Muscle of back (tissue), 11 donors: ENCODE results near the gene DNM3. TPM values are rescaled to one million over a fixed set of nuclear protein-coding genes. Genes with fewer than 3 reads are reported as not detected.
"Not testable (repeated sequence)": the region's sequence is repeated elsewhere in the genome, so short reads cannot be mapped to it uniquely, and the experiment has no call there.

Experiments
- DNase-seq, 3 donors: peaks; one replicate each; pipeline versions ENCODE4 v3.0.0 to v3.0.0-alpha.2; 2013
- polyA plus RNA-seq, 10 donors: library from polyadenylated mRNA; unstranded; fragments of 120-200 nt; gene quantifications; one replicate each; pipeline ENCODE4 v1.2.1, GENCODE V29; 2013; ENCODE audit not compliant: insufficient read length in 10 of 10

The DNM3 gene
- polyA plus RNA-seq, 10 donors: 2.8 to 7.2 (median 4.7) TPM

DNA sequence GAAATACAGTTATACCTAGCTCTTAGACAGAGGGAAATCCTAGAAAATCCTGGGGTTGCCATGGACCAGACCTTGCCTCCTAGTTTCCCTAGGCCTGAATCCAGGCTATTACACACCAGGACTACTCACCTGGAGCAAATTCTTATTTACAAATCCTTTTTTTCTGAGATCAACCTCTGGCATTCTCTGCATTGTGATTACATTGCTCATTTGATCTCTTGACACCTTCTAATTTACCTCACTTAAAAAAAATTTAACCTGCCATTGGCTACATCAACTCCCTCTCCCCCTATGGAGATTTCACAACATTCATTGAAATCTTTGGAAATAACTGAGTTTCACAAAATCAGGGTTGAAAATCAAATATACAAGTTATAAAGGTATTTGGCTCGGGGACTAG is 576.3 kb downstream of the DNM3 start:
- DNase-seq: no peak

DNA sequence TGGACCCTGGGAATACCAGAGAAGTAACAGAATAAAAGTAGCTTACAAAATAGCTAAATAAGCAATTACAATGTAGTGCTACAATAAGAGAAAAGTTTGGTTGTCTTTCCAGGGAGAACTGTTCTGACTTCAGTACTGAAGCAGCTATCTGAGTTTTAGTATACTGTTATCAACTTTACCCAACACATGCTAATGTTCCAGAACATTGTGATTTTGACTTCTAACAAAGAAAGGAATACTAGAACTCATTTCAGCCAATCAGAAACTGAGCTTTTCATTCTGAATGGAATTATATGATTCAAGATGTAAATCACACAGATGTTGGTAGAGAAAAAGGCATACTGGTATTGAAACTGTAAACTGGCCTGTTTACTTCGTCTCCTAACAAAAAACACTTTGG is 579.1 kb downstream of the DNM3 start, which contains the start of gene C1orf105:
TSS of gene C1orf105 (plus strand) at position 301 of the 400 bp plus-strand sequence. CDS start 201 bp downstream, outside the sequence.
- no peak for DNase-seq

DNA sequence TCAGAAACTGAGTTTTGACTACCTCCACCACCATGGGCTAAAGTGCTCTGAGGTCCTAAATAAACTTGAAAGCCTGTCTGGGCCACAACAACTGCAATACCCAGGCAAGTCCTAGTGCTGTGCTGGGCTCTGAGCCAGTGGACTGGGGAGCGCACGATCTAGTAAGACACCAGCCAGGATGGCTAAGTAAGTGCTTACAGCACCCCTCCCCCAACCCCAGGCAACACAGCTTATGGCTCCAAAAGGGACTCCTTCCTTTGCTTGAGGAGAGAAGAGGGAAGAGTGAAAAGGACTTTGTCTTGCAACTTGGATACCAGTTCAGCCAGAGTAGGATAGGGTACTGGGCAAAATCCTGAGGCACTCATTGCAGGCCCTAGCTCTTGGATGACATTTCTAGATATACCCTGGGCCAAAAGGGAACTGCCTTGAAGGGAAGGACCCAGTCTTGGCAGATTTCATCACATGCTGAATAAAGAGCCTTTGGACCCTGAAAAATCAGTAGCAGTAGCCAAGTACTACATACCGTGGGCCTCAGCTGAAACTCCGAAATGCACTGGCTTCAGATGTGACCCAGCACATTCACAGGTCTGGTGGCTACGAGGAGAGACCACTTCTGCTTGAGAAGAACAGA is 580.8 kb downstream of the DNM3 start:
- no peak for DNase-seq

DNA sequence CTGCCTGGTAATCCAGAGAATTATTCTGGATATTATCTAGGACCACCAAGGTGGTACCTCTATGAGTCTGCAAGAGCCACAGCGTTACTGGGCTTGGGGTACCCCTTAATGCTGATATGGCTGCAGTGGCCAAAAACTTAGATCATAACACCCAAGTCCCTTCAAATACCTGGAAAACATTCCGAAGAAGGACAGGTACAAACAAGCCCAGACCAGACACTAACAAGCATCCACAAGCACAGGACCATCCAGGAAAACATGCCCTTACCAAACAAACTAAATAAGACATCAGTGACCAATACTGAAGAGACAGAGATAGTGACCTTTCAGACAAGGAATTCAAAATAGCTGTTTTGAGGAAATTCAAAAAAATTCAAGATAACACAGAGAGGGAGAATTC is 582.0 kb downstream of the DNM3 start:
- no peak for DNase-seq

DNA sequence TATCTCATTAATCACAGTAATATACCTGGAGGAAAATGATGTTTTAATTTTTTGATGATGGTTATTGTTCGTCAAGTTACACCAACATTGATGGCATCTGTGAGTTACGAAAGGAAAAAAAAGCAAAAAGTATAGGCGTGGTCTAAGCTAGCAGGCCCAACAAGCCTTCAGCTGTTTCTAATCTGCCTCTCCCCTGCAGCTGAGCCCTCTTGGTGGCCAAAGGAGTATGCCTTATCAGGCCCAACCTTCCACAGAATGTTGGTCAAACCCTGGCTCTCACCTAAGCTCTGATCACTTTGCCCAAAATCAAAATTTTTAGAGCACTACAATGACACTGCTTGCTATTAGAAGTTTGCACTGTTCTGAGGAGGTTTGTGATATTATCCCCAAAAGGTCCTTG is 584.0 kb downstream of the DNM3 start:
- DNase-seq: no peak

DNA sequence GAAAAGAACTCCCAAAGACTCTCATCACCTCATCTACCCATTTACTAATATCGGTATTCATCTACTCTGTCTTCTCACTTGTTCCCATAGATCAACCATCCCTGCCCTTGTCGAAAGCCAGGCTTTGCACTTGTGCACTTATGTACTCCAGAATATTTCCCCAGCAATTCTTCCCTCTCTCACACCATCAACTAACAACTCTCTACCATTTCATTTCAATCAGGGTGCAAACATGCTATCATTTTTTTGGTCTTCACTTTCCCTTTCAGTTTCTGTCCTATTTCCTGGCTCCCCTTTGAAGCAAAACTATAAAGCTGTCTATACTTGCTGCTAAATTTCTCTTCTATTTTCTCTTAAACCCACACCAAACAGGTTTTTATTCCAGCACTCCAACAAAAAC is 585.9 kb downstream of the DNM3 start:
- DNase-seq: no peak

DNA sequence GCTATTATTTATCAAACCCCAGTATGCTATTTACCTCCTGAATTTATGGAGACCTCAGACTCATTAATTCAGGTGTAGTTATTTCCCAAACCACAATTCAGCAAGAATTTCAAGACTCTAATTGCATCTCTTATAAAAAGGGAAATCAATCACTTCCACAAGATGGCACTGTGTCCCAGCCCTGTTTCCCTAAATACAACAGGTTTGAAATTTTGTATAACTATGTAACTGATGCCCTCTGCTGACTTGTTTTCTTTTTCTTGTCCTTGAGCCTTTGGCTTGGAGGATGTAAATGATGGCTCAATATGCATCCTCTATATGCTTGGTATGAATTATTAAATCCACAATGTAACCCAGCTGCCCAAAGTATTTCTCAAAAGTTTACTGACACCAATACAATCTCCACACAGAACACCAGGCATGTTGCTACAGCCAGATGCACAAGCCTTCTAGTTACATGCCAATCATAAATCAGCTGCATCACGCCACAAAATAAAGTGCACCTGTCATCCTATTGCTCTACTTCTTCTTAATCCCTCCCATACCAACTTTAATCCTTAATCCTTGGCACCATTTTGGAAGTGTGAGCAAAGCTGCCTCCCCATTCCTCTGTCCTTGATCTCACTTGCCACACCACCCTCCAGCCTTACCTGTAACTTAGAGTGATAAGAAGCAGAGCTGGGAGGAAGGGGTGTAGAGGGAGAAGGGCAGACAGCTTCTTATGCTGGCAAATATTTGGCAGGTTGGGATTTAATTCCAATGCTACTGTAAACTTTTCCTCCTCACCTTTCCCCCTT is 588.2 kb downstream of the DNM3 start:
- peak; percentile 65 to 89 (median 79) for DNase-seq

DNA sequence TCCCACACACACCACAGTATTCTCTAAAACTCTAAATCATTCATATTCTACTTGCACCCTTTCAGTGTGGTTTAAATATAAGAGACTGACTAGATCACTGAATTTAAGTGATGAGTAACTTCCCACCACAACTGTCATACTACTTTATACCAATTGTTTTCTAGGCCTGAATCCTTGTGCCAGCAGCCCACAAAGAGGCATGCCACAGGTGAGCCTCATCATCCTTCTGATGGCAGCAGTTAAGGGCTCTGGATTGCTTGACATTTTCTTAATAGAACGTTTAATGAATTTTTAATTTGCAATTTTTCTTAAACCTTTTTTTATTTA is 588.8 kb downstream of the DNM3 start:
- DNase-seq: no peak

DNA sequence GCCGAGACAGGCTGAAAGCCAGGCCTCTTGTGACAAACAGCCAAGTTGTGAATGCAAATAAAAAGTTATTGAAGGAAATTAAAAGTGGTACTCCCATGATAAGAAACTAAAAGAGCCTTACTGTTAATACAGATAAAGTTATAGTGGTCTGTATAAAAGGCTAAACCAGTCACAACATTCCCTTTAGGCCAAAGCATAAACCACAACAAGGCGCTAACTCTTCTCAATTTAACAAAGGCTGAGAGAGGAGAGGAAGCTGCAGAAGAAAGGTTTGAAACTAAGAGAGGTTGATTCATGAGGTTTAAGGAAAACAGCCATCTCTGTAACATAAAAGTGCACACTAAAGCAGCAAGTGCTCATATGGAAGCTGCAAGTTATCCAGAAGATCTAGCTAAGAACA is 589.9 kb downstream of the DNM3 start:
- DNase-seq: no peak

DNA sequence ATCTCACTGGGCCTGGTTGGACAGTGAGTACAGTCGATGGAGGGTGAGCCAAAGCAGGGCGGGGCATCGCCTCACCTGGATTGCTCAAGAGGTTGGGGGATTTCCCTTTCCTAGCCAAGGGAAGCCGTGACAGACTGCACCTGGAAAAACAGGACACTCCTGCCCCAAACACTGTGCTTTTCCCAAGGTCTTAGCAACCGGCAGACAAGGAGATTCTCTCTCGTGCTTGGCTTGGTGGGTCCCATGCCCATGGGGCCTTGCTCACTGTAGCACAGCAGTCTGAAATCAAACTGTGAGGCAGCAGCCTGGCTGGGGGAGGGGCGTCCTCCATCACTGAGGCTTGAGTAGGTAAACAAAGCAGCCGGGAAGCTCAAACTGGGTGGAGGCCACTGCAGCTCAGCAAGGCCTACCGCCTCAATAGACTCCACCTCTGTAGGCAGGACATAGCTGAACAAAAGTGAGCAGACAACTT is 590.5 kb downstream of the DNM3 start:
- DNase-seq: no peak

DNA sequence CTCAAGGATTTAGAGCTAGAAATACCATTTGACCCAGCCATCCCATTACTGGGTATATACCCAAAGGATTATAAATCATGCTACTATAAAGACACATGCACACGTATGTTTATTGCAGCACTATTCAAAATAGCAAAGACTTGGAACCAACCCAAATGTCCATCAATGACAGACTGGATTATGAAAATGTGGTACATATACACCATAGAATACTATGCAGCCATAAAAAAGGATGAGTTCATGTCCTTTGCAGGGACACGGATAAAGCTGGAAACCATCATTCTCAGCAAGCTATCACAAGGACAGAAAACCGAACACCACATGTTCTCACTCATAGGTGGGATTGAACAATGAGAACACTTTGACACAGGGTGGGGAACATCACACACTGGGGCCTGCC is 595.9 kb downstream of the DNM3 start:
- DNase-seq: not testable (repeated sequence)

DNA sequence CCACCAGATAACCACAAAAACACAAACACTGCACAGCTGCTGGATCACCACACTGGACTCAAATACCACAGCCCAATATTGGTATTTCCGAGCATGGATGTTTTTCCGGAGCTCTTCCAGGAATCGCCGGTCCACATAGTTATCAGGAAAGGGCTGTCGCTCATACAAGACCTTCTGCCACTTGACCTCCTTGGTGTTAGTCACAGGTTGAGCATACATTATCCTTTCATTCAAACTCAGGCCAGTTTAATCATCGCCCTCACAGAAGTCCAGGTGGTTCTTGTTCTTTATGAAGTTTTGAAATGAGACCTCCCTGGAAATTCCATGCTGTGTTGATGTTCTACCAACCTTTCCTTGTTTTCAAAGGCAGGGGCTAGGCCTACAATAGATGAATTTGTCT is 601.1 kb downstream of the DNM3 start:
- no peak for DNase-seq

DNA sequence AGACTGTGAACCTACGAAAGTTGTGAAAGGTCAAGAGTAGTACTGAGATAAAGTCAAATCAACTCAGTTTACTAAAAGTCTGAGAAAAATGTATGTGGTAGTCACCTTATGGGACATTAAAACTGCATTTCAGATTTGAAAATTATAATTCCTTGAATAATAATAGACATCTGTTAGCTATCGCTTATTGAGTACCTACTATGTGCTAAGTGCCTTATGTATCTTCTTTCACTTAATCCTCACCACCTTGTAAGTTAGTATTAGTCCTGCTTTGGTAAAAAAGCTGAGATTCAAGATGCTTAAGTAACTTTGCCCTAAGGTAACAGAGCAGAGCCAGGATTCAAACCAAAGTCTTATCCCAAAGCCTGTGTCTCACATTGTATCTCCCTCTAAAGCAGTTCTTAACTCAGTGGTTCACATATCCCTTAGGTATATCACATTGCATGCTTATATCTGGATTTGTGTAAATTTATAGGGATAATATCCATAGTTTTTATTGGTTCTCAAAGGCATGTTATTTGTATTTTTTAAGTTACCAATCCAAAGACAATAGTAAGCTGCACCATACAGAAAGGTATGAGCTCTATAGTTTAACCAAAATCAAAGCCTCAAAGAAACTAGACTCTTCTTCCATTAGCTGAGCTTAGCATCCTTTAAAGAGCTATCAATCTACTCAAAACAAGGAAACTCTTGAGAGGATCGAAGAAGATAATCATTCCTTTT is 601.7 kb downstream of the DNM3 start:
- no peak for DNase-seq

DNA sequence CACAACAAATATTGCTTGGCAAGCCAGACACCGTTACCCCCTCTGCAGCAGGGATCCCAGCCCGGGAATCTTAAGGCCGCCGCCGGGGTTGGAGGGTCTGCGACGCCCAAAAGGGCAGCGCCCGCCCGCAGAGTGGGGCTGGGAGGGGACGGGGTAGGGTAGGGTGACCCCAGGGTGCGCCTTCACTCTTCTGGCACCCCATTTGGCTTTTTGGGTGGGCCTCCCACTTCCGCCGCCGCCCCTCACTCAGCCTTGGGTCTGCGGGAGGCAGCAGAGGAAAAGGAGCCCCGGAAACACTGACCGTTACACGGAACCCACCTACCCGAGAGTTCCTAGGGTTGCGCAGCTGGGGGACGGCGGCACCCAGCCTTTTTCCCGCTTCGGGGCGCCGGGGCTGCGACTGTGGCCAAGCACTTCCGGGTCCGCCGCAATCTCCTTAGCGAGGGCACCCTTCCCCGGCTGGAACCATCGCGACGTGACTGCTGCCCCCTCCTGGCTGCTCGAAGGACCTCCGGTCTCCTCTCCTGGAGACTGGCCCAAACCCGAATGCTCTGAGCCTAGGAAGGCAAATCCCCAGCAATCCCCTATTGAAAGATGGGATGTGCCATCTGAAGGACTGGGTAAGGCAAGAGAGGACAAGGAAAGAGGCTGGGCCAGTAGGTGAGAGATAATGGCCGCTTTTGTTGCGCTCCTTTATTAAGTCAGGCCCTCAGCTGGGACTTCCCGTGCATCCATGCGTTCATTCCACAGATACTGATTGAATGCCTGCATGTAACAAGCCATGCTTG is 602.6 kb downstream of the DNM3 start, which contains the start of gene PIGC:
TSS of gene PIGC (minus strand) at position 404 of the 788 bp plus-strand sequence. CDS start 1,447 bp downstream, outside the sequence.
- DNase-seq: peak; percentile 83 to 96 (median 93)

DNA sequence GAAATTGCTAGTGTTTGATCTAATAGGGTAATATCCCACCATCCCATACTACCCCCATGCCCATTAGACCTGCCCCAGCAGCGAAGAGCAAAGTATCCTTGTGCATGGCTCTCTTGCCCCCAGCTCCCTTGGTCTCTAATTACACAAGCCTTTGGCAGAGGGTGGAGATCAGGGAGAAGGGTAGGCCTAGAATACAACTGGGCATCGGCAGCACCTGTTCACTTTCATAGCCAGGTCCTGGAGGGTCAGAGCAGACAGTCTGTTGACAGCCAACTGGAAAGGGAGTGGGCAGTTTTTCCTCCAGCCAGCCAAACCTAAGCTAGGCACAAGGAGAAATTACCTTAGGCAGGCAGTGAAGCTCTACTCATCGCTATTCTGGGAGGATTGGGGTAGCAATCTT is 605.2 kb downstream of the DNM3 start:
- DNase-seq: no peak

DNA sequence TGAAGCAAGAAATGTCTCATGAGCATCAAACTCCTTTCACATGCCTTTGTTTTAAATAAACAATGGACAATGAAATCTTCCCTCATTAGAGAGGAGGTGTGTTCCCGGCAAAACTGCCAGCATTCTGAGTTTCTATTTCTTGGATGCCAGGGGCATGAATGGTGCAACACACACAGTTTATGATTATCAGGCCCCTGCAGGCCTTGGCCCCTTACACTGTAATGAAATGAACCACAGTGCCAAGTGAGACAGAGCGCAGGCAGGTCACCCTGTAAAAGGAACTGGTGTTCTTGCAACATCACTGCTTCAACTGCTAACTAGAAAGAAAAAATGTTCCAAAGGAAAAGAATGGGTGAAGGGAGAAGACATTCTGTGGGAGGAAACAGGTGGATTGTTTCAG is 606.3 kb downstream of the DNM3 start:
- DNase-seq: no peak

DNA sequence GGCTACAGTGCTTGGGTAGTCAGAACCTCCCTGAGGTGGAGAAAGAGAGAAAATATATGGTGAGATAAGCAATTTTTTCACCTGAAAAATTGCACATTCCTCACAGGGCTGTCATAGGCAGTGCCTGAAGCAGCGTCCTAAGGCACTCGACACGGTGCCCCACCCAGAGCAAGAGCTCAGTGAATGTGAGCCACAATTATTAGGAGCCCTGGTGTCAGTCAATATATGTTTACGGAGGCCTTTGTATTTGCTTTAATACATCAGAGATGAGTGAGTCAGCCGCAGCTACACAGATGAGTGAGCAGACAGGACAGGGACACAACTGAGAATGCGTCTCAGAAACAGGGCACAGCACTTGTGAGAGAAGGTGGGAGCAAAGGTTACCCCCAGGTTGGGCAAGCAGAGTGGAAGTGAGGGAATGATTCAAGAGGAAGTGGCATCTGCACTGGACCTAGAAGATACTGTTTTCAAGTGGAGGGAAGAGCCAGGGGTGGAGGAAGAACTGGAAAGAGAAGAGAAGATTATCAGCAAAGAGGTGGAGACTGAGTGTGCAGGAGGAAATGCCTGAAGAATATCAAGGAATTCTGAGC is 607.8 kb downstream of the DNM3 start:
- DNase-seq: no peak

DNA sequence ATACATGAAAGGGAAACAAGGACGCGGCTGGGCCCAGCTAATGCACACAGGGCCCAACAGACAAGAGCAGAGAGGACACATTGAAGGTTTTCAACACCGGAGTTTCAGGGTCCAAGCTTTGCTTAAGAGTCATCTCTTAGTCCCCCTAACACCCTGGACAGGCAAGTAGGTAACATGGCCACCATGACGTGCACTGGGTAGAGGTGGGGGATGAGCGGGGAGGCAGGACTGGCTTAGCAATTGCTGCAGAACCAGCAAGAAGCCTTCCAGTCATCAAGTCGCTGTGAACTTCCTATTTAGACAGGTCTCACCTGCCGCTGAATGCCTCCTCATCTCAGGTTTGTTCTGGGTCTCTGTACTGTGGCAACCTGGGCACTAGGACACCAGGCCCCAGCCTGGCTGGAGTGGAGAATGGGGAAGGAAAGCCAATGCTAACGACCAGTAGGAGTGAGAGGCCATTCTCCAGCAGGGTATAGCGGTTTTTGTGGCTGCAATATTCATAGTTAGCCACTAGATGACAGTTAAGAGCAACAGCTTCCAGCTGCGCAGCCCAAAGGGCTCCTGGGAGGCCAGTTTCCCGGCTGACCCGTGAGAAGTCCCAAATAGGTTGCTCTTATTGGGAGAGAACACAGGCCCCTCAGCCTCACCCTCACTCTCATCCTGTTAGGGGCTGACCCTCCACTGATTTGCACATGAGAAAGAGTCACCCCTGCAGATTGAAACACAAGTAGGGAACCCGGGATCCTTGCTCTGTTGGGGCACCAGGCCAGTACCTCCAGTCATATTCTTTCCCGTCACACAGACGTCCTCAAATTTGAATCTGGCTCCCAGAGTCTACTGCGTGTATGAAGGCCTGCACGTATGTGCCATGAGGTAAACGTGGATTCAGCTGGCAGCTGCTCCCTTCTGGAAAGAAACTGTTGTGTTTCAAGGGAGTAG is 608.6 kb downstream of the DNM3 start:
- peak; percentile 42 to 84 (median 65) for DNase-seq

DNA sequence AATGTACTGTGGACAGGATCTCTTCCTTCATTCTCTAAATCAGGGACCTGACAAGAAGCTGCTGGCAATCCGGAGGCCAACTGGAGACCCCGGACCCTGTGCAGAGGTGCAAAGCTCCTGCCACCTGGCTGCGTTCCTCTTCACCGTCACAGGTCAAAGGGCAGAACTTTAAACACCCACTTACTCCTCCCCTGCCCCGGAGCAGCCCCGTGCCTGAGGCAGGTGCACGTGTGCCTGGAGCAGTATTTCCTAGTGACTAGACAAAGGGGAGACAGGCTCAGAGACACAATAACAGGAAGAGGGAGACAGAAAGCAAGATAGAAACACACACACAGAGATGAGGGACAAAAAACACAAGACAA is 609.2 kb downstream of the DNM3 start:
- no peak for DNase-seq

DNA sequence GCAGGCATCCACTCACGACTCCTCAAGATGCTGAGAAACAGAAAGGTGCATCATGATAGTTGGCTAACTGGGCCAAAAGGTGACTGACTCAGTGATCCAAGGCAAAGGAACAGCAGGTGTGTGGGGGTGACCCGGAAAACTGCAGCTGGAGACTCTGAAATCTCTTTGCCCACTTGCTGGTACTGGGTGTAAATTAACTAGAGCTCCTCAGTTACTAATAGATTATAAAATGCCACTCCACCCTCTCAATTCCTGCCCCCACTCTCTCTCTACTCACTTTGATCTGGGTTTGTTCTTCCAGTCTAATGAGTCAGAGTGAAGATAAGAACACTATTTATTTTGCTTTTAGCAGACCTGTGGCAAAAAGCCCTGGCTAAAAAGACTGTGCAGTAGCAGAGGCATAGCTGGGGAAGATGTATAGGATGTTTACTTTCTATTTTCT is 609.7 kb downstream of the DNM3 start:
- no peak for DNase-seq
